Jurkat, Clone E6-1 (cell line): ENCODE measurements around the gene C3orf18.

ENCODE experiments used
- DNase-seq: peaks from one replicate; pipeline ENCODE4 v3.0.0-alpha.2; 2011; ENCODE audit warnings: low read depth, low spot score
- H3K4me3 ChIP-seq: 2 replicates; pipeline ENCODE4 v1.5.1; 2011; ENCODE audit warnings: mild to moderate bottlenecking, low read length, control low read depth, moderate library complexity

Gene C3orf18

DNA sequence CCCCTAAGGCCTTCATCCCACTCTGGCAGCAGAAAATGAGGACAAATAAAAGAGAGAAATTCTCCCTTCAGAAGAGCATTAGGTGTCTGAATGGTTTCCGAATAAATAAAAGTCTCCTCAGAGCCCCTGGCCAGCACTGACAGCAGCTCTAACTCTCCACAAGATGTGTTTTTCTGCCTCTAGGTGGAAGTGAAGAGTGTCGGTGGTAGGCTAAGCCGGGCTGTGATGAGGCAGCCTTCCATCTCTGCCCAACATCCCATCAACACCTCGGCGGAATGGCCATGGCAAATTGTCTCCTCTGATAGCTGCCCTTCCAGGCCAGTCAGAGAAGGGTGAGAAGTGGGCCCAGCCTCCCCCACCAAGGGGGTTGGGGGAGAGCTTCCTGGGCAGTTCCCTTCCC lies 57.8 kb downstream of the C3orf18 start:
- DNase-seq: no peak
- no peak overlapping the region for H3K4me3 ChIP-seq

DNA sequence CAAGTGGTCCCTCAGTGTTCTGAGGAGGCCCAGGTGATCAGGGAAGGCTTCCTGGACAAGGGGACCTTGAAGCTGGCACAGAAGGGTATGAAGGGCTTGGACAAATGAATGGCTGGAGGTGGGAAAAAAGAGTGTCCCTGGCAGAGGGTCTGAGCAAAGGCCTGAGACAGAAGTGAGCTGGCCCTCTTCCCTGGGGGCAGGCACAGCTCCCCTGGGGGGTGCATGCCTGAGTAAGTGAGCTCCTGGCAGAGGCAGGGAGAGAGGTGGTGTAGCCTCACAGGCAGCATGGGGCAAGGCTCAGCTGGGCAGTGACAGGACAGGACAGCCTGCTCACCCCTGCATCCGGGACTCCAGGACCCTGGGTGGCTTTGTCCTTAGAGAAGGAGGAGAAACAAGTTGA lies 58.7 kb downstream of the C3orf18 start:
- no peak for DNase-seq
- H3K4me3 ChIP-seq: no peak overlapping the region
